ENCODE data around the gene PCSK2. TPM values are rescaled to one million over a fixed set of nuclear protein-coding genes. Genes with fewer than 3 reads are reported as not detected.

PCSK2 gene
- total RNA-seq, 6 experiments from 2014 or later, result not detected

GRCh38 chr20:17380801-17381200, 154.0 kb downstream of the PCSK2 start:
- no peaks in the 10 kb centered on the region for H3K27me3 Mint-ChIP-seq (ENCODE audit: insufficient read depth)

GRCh38 chr20:17381724-17382123, 154.9 kb downstream of the PCSK2 start:
- Mint-ChIP-seq H3K4me1 (ENCODE audit: low read depth) (no peaks in the 10 kb centered on the region), H3K4me3 (no peak overlapping the region), H3K27me3 (ENCODE audit: insufficient read depth) (no peaks in the 10 kb centered on the region), H3K9me3 (peaks cover 9% of the 10 kb centered on the region), H3K27ac (no peak overlapping the region), H3K36me3 (ENCODE audit: low read depth) (no peaks in the 10 kb centered on the region)
- TF ChIP-seq CTCF (IDR thresholded peaks at IDR 0.05), result no peak
- no peak for DNase-seq

More at GRCh38 chr20:17380801-17381200, 154.0 kb downstream of the PCSK2 start:
- Mint-ChIP-seq H3K27ac (no peak overlapping the region), H3K4me1 (ENCODE audit: low read depth) (no peaks in the 10 kb centered on the region), H3K36me3 (ENCODE audit: low read depth) (no peaks in the 10 kb centered on the region), H3K4me3 (no peak overlapping the region), H3K9me3 (peaks cover 9% of the 10 kb centered on the region)
- DNase-seq, result no peak
- no peak for TF ChIP-seq CTCF (IDR thresholded peaks at IDR 0.05)

- no peak for TF ChIP-seq CTCF (IDR thresholded peaks at IDR 0.05)
- Mint-ChIP-seq H3K36me3 (ENCODE audit: low read depth) (no peaks in the 10 kb centered on the region), H3K27me3 (ENCODE audit: insufficient read depth) (peaks cover 2% of the 10 kb centered on the region; the same call in 1 of the 2 replicates), H3K4me3 (no peak overlapping the region), H3K4me1 (ENCODE audit: low read depth) (no peaks in the 10 kb centered on the region), H3K9me3 (no peaks in the 10 kb centered on the region), H3K27ac (no peak overlapping the region)
- DNase-seq, result no peak
Observed at GRCh38 chr20:17385798-17386197, 159.0 kb downstream of the PCSK2 start.

GRCh38 chr20:17390655-17391054, 163.8 kb downstream of the PCSK2 start:
- no peak for DNase-seq
- H3K4me1 Mint-ChIP-seq (ENCODE audit: low read depth), result no peaks in the 10 kb centered on the region
- H3K36me3 Mint-ChIP-seq (ENCODE audit: low read depth), result no peaks in the 10 kb centered on the region
- H3K9me3 Mint-ChIP-seq, result no peaks in the 10 kb centered on the region
- peaks cover 2% of the 10 kb centered on the region; the same call in 1 of the 2 replicates for H3K27me3 Mint-ChIP-seq (ENCODE audit: insufficient read depth)
- H3K27ac Mint-ChIP-seq, result no peak overlapping the region
- TF ChIP-seq CTCF (IDR thresholded peaks at IDR 0.05), result no peak
- no peak overlapping the region for H3K4me3 Mint-ChIP-seq

- Mint-ChIP-seq H3K4me3 (no peak overlapping the region), H3K4me1 (ENCODE audit: low read depth) (no peaks in the 10 kb centered on the region), H3K9me3 (no peaks in the 10 kb centered on the region), H3K27ac (no peak overlapping the region), H3K36me3 (ENCODE audit: low read depth) (no peaks in the 10 kb centered on the region), H3K27me3 (ENCODE audit: insufficient read depth) (peaks cover 2% of the 10 kb centered on the region; the same call in 1 of the 2 replicates)
- DNase-seq, result no peak
- TF ChIP-seq CTCF (IDR thresholded peaks at IDR 0.05), result no peak
Observed at GRCh38 chr20:17391127-17391771, 164.4 kb downstream of the PCSK2 start.

All from HFFc6 (cell line).